ENCODE measurements around the gene RER1.
A peak's percentile ranks its signal among the peaks of the same experiment; 100 is the strongest.

Gene RER1

GRCh38 chr1:2409745-2410144 lies 18.1 kb downstream of the RER1 start:
- no peak for DNase-seq

GRCh38 chr1:2411801-2412394 lies 20.3 kb downstream of the RER1 start:
- no peak for DNase-seq

- peak; percentile 88 to 90 for DNase-seq
Observed at GRCh38 chr1:2412395-2412772, 20.7 kb downstream of the RER1 start, which contains the start of gene PEX10. Gene PEX10 (minus strand): TSS chr1:2412564. CDS start chr1:2412502, 62 bp downstream.

- peak; percentile 58 to 65 for DNase-seq
Observed at GRCh38 chr1:2412773-2413494, 21.3 kb downstream of the RER1 start.

GRCh38 chr1:2413495-2414296 lies 22.1 kb downstream of the RER1 start:
- DNase-seq: no peak

- DNase-seq: peak; percentile 25 to 40
Observed at GRCh38 chr1:2414297-2414958, 22.8 kb downstream of the RER1 start.

GRCh38 chr1:2415337-2415736 lies 23.7 kb downstream of the RER1 start:
- no peak for DNase-seq

GRCh38 chr1:2415801-2416208 lies 24.2 kb downstream of the RER1 start:
- DNase-seq: no peak

GRCh38 chr1:2416403-2416802 lies 24.8 kb downstream of the RER1 start:
- DNase-seq: no peak

GRCh38 chr1:2417083-2417832 lies 25.6 kb downstream of the RER1 start:
- DNase-seq: no peak

- DNase-seq: no peak
Observed at GRCh38 chr1:2417833-2418225, 26.2 kb downstream of the RER1 start.

- no peak for DNase-seq
Observed at GRCh38 chr1:2418791-2419320, 27.2 kb downstream of the RER1 start.

- no peak for DNase-seq
Observed at GRCh38 chr1:2419416-2419815, 27.8 kb downstream of the RER1 start.

GRCh38 chr1:2422523-2422922 lies 30.9 kb downstream of the RER1 start:
- DNase-seq: no peak

- no peak for DNase-seq
Observed at GRCh38 chr1:2425892-2426291, 34.3 kb downstream of the RER1 start.

GRCh38 chr1:2426540-2426939 lies 34.9 kb downstream of the RER1 start:
- no peak for DNase-seq

GRCh38 chr1:2427051-2427450 lies 35.4 kb downstream of the RER1 start:
- DNase-seq: no peak

GRCh38 chr1:2427976-2428375 lies 36.3 kb downstream of the RER1 start:
- DNase-seq: no peak

- no peak for DNase-seq
Observed at GRCh38 chr1:2428490-2428889, 36.8 kb downstream of the RER1 start.

GRCh38 chr1:2429780-2430591 lies 38.3 kb downstream of the RER1 start:
- DNase-seq: no peak

- no peak for DNase-seq
Observed at GRCh38 chr1:2430592-2430973, 38.9 kb downstream of the RER1 start.
